NOMO-1 treated with dmso at 0.1 percent for 144 hours (cell line): ENCODE results near the gene AAK1.
"Not testable (repeated sequence)": the region's sequence is repeated elsewhere in the genome, so short reads cannot be mapped to it uniquely, and the experiment has no call there.

Experiments
- DNase-seq: peaks from one replicate; lab custom pipeline; 2025; ENCODE audit not compliant: unreplicated experiment; lab: John Stamatoyannopoulos, UW

AAK1 gene

GRCh38 chr2:69660637-69661036 lies 17.1 kb upstream of the AAK1 start:
- DNase-seq = no peak

- no peak for DNase-seq
Measured at GRCh38 chr2:69659941-69660483, 16.5 kb upstream of the AAK1 start.

- no peak for DNase-seq
Measured at GRCh38 chr2:69659349-69659748, 15.8 kb upstream of the AAK1 start.

GRCh38 chr2:69652206-69652605 lies 8.7 kb upstream of the AAK1 start:
- no peak for DNase-seq

GRCh38 chr2:69647196-69647595 lies 3.7 kb upstream of the AAK1 start:
- DNase-seq = not testable (repeated sequence)

- DNase-seq = no peak
Measured at GRCh38 chr2:69646714-69647113, 3.2 kb upstream of the AAK1 start.

GRCh38 chr2:69645921-69646320 lies 2.4 kb upstream of the AAK1 start:
- DNase-seq = no peak

GRCh38 chr2:69645031-69645431 lies 1.5 kb upstream of the AAK1 start:
- DNase-seq = no peak

GRCh38 chr2:69644506-69644979 lies 1.0 kb upstream of the AAK1 start:
- DNase-seq = no peak

- peak; percentile 69 for DNase-seq
Measured at GRCh38 chr2:69642709-69643601, 584 bp downstream of the AAK1 start.

- no peak for DNase-seq
Measured at GRCh38 chr2:69641887-69642708, 1.4 kb downstream of the AAK1 start.

- DNase-seq = no peak
Measured at GRCh38 chr2:69641471-69641870, 2.1 kb downstream of the AAK1 start.

GRCh38 chr2:69639266-69639665 lies 4.3 kb downstream of the AAK1 start:
- no peak for DNase-seq

GRCh38 chr2:69638630-69639029 lies 4.9 kb downstream of the AAK1 start:
- DNase-seq = no peak

- no peak for DNase-seq
Measured at GRCh38 chr2:69637923-69638322, 5.6 kb downstream of the AAK1 start.

GRCh38 chr2:69636395-69636794 lies 7.1 kb downstream of the AAK1 start:
- no peak for DNase-seq

- no peak for DNase-seq
Measured at GRCh38 chr2:69635432-69635831, 8.1 kb downstream of the AAK1 start.

GRCh38 chr2:69634196-69634821 lies 9.2 kb downstream of the AAK1 start:
- DNase-seq = peak; percentile 47

GRCh38 chr2:69631402-69631801 lies 12.1 kb downstream of the AAK1 start:
- DNase-seq = no peak

GRCh38 chr2:69629921-69630608 lies 13.5 kb downstream of the AAK1 start:
- DNase-seq = no peak
